Measurements from ENCODE around the gene AKAP17A. TPM values are rescaled to one million over a fixed set of nuclear protein-coding genes. Genes with fewer than 3 reads are reported as not detected.

The AKAP17A gene
- total RNA-seq, 1 experiment from 2014 or later = 33.2 TPM

DNA sequence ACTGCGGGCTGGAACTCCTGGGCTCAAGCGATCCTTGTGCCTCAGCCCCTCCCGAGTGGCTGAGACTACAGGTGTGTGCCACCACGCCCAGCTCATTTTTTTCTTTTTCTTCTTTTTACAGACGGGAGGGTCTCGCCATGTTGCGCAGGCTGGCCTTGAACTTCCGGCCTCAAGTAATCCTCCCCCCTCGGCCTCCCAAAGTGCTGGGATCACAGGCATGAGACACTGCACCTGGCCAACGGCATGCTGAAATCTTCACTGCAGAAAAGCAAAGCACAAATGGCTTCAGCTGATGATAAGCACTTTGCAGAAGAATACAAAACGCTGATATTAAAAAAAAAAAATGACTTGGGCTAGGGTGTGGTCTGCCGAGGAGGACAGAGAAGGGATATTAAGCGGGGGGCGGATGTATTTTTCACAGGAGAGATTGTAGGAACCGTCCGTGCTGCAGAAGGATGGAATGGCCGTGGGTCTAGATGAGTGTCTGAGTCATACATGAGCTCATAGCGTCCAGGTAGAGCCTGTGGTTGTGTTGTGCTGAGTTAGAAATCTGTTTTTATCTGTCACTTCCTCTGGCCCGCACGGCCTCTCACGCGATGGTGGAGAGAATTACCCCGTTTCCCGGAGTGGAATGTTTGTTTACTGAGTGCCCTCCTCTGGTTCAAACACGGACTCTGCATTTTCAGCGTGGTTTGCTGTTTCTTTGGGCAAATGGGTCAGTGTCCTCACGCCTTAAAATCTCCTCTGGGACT lies 8.5 kb upstream of the AKAP17A start:
- peak; percentile 87 for DNase-seq (ENCODE audit: low read depth)

DNA sequence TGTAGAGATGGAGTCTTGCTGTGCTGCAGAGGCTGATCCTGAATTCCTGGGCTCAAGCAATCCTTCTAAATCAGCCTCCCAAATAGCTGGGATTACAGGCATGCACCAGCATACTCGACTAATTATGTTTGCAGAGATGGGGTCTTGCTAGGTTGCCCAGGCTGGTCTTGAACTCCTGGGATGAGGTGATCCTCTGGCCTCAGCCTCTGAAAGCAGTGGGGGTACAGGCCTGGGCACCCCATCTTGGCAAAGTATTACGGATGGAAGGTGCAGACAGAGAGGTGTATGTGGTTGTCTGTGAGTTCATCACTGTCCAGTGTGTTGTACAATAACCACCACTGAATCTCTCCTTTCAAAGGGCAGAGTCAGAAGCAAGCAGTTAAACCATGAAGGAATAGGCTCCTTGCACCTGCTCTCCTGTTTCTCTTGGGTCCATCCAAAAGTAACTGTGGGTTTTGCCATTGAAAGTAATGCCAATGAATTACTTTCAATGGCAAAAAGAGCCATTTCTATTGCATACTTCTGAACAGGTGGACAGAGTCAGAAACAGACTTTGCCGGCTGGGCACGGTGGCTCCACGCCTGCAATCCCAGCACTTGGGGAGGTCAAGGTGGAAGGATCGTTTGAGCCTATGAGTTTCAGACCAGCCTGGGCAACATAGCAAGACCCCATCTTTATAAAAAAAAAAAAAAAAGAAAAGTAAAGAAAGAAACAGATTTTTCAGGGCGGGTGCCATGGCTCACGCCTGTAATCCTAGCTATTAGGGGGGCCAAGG lies 7.0 kb upstream of the AKAP17A start:
- DNase-seq (ENCODE audit: low read depth) = no peak

DNA sequence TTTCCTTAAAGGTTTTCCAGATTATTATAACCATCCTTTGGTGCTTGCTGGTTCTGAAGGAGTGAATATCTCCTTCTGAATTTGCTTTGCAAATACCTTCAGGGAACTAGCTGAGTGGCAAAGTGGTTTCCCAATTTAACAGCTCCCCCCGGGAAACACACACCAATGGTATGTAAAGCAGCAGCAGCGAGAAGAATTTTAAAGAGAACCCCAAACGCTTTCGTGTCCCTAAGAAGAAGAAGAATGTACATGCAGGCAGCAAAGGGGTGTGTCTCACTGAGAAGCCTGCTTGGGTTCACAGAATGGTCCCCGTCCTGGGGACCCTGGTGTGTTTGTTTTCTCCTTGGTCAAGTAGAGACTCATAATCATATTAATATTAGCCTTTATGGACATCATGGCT lies 4.2 kb upstream of the AKAP17A start:
- no peak for DNase-seq (ENCODE audit: low read depth)

DNA sequence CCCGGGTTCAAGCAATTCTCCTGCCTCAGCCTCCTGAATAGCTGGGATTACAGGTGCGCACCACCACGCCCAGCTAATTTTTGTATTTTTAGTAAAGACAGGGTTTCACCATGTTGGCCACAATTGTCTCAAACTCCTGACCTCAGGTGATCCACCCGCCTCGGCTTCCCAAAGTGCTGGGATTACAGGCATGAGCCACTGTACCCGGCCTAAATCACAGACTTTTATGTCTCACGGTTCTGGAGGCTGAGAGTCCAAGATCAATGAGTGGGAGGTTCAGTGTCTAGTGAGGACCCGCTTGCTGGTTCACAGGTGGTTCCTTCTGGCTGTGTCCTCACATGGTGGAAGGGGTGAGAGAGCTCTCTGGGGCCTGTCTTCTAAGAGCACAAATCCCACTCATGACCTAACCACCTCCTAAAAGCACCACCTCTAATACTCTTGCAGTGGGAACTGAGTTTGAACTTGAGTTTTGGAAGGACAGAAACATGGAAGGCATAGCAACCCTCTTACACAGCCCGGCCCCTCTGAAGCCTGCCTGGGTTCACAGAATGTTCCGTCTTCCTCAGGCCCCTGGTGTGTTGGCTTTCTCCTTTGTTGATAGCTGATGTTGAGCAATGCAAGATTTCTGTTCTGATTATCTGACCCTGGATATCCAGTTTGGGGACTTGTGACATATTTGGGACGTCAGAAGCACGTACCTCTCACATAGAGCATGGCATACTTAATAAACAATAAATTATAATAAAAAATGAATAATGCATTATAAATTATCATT lies 1.9 kb upstream of the AKAP17A start:
- no peak for DNase-seq (ENCODE audit: low read depth)

DNA sequence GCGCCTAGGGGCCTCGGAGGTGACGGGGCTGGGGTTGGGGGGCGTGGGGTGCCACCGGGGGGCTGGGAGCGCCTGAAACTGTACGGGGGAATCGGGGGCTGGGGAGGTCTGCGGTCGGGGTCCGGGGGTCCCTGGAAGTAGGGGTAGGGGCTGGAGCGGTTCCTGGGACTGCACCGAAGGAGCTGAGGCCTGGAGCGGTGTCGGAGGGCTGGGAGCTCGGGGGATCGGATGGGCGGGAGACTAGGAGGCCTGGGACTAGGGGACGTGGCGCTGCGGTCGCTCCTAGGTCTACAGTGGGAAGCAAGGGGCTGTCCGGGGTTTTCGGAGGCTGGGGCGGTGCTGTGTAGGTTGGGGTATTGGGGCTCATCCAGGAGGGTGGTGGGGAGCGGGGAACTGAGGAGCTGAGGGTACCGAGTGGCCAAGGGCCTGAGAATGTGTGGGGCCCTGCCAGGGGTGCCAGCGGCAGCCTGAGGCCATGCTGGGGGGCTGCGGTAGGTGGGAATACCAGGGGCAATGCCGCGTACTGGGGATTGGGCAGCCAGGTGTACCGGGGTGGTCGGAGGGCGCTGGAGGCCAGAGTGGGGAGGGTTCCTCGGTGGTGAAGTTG lies 562 bp downstream of the AKAP17A start:
- DNase-seq (ENCODE audit: low read depth) = no peak

DNA sequence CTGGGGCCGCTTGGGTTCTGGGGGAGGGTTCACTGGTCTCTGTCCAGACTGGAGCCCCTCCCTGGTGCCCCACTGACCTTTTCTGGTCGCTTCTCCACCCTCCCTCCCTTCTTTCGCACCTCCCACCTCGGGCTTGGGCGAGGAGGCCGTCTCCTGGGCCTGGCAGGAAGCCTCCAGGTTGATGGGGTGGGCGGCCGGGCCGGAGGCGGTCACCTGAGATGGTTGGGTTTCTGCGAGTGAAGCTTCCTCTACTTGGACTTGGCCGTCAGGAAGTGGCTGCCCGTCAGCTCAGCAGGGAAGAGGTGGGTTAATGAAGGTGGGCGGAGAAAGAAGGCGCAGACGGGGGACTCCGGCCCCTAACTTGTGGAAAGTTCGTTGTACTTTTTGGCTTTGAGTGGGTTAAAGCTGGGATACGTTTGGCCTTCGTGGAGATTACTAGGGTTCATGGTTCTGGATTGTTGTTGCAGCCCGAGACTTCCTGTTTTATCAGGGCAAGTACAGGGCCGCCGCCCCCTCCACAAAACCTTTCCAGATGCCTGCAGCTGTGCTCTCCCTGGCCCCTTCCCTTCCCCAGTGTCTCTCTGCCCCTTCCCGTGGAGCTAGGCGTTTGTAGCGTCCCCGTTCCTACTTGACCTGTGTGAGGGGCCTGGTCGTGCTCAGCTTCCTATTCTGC lies 1.2 kb downstream of the AKAP17A start:
- DNase-seq (ENCODE audit: low read depth) = peak; percentile 25

DNA sequence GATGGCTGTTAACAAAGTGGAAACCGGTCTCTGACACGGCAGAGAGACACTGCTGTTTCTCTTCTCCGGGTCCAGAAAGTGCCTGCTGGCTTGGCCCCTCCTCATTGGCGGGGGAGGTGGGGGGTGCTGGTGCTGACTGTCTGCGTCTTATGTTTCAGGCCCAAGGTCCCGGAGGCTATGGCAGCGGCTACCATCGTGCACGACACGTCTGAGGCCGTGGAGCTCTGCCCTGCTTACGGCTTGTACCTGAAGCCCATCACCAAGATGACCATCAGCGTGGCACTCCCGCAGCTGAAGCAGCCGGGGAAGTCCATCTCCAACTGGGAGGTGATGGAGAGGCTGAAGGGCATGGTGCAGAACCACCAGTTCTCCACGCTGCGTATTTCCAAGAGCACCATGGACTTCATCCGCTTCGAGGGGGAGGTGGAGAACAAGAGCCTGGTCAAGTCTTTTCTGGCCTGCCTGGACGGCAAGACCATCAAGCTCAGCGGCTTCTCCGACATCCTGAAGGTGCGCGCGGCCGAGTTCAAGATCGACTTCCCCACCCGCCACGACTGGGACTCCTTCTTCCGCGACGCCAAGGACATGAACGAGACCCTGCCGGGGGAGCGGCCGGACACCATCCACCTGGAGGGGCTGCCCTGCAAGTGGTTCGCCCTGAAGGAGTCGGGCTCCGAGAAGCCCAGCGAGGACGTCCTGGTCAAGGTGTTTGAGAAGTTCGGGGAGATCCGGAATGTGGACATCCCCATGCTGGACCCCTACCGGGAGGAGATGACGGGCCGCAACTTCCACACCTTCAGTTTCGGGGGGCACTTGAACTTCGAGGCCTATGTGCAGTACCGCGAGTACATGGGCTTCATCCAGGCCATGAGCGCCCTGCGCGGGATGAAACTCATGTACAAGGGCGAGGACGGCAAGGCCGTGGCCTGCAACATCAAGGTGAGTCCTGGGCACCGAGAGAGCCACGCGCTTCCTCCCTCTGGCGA lies 2.2 kb downstream of the AKAP17A start:
- DNase-seq (ENCODE audit: low read depth) = no peak

DNA sequence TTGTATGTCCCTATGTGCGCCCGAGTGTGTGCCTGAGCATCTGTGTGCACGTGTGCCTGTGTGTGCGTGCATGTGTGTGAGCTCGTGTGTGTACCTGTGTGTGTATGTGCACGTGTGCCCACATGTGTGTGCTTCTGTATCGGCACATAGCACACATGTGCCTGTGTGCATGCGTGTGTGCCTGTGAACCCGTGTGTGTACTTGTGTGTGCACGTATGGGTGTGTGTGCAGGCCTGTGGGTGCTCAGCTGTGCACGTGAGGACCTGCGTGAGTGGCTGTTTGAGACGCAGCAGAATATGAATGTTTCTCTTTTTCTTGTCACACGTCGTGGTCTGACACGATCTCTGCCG lies 4.3 kb downstream of the AKAP17A start:
- DNase-seq (ENCODE audit: low read depth) = no peak

DNA sequence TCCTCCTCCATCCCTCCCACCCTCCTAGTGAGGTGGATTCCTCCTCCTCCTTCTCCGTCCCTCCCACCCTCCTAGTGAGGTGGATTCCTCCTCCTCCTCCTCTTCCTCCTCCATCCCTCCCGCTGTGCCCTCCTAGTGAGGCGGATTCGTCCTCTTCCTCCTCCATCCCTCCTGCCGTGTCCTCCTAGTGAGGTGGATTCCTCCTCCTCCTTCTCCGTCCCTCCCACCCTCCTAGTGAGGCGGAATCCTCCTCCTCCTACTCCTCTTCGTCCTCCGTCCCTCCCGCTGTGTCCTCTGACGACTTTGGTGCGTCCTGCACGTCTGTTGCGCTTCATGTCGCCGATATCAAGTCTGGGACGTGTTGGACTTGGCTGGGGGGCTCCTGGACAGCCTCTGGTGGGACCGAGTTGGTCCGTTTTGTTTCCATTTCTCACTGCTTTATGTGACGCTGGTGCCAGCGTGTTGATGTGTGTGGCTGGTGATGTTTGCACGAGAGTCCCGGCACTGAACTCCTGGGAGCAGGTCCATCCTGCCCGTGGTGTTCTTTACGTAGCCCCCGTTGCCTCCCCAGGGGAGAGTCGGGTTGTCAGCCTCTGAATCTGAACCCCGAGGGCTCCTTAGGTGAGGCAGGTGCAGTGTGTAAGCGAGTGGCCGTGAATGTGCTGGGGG lies 5.4 kb downstream of the AKAP17A start:
- no peak for DNase-seq (ENCODE audit: low read depth)

DNA sequence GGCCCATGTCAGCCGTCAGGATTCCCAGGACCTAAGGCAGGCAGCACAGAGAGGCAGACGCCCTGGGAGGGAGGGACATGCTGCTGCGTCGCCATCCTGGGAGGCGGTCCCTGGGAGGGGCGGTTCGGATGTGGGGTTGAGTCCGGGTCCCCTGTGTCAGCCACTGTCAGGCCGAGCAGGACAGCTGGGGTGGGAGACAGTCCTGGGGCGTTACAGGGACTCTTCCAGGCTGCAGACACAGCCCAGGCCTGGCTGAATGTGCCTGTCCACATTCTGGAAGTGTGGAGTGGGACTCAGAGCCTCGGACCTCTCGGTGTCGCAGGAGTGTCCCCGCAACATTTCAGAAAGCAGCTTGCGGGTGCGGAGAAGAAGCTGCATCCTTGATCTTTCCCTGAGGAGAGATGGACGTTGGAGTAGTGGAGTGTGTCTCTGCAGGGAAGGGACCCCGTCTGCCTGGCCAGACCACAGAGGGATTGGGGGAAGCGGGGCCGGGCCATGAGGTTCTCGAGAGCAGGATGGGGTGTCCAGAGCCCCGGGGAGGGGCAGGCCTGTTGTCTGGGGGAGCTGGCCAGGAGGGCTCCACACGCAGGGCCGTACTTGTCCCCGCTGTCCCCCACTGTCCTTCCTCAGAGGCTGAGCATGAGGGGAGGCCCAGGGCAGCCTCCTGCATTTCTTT lies 6.1 kb downstream of the AKAP17A start:
- no peak for DNase-seq (ENCODE audit: low read depth)

DNA sequence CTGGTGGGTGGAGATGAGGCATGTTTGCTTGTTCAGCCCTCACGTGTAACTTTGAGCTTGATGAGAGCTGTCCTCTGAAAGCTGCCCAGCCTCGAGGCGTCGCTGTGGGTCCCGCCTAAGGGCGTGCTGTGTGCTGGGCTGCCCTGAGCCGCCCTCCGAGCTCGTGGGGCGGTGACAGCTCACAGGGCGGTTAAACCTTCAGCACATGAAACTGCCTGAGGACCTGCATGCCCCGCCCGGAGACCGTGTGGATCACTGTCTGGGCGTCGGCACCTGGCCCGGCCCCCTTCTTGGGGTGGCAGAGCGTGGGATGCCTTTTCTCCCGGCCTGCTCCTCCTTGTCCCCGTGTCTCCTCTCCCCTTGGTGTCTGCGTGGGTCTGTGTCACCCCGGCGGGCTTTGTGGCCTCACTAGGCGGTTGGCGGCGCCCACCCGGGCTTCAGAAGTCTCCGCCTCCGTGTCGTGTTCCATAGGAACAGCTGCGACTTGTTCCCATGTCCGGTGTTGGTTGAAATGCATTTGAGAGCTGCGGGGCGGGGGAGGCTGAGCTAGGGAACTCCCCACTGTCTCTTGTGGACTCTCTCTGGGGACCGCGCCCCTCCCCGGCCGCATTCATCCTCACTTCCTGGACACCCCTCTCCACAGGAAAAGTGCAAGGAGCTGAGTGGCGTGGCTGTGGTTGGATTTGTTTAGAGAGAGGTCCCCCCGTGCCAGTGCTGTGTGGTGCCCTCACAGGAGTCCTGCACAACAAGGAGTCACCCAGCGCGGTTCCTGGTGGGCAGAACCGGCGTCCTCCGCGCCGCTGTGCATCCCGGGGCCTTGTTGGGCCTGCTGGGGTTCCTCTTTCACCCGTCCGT lies 6.8 kb downstream of the AKAP17A start:
- DNase-seq (ENCODE audit: low read depth) = no peak

DNA sequence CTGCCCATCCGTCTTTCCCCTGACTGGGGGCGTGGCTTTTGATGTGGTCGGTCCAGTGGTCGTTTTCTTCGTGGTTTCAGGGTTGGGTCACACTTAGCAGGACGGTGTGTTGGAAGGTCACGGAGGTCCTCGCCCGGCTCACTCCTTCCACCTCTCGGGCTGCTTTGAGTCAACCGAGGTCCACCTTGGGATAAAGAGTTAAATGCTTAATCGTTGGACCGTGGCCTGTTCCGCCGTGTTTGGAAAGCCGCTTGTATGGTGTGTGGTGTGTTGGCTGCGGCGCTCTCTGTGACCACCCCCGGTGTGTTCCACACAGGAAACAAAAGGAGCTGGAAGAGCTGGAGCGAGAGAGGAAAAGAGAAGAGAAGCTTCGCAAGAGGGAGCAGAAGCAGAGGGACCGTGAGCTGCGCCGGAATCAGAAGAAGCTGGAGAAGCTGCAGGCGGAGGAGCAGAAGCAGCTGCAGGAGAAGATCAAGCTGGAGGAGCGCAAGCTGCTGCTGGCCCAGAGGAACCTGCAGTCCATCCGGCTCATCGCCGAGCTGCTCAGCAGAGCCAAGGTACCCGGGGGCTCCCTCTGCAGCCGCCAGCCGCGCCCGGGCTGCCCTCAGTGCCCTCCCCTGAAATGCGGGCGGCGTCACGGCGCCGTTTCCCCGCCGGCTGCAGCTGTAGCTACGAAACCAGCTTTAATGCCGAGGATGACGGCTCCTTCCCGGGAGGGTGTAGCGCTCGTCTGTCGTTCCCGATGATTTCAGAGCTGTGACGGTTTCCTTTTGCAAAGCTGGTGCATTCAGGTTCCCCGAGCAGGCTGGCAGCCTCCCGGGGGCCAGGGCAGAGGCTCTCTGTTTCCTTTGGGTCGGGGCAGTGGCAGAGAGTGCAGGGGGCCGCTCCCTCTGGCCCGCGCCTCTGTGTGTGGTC lies 7.7 kb downstream of the AKAP17A start:
- DNase-seq (ENCODE audit: low read depth) = no peak

DNA sequence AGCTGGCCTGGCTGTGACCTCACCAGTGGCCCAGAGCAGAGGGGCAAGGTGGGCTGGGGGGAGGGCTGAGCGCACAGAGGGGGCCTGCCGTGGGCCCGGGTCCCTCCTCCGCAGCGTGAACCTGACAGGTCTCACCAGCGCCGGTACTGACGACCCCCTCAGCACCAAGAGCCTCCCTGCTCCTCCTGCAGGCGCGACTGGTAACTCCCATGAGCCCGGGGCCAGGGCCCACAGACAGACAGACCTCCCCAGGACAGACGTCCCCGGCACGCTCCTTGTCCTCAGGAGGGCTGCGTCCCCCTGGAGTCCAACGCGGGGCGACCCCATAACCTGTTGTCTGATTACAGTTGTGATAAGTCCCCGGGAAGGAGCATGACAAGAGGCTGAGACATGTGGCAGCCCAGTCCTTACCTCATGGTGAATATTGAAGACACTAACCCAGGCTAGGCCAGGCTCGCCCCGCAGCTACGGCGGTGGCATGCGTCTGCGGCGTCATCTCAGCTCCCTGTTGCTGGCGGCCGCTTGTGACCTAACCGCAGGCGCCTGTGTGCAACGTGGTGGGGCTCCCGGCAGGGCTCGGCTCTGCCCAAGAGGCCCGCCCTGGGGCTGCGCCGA lies 8.5 kb downstream of the AKAP17A start:
- DNase-seq (ENCODE audit: low read depth) = no peak

DNA sequence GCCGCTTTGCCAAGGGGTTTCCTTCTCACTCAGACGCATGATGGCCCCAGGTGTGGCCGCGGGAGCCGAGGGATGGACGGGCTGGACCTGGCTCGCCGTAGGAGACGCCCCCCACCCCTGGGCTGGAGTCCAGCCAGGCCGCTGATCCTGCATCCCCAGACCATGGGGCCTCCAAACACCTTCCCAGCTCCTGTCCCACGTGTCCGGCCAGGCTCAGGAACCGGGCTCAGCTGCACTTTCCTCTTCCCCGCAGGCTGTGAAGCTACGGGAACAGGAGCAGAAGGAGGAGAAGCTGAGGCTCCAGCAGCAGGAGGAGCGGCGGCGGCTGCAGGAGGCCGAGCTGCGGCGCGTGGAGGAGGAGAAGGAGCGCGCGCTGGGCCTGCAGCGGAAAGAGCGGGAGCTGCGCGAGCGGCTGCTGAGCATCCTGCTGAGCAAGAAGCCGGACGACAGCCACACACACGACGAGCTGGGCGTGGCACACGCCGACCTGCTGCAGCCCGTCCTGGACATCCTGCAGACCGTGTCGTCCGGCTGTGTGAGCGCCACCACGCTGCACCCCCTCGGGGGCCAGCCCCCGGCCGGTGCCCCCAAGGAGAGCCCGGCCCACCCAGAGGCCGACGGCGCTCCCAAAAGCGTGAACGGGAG lies 9.1 kb downstream of the AKAP17A start:
- DNase-seq (ENCODE audit: low read depth) = no peak

DNA sequence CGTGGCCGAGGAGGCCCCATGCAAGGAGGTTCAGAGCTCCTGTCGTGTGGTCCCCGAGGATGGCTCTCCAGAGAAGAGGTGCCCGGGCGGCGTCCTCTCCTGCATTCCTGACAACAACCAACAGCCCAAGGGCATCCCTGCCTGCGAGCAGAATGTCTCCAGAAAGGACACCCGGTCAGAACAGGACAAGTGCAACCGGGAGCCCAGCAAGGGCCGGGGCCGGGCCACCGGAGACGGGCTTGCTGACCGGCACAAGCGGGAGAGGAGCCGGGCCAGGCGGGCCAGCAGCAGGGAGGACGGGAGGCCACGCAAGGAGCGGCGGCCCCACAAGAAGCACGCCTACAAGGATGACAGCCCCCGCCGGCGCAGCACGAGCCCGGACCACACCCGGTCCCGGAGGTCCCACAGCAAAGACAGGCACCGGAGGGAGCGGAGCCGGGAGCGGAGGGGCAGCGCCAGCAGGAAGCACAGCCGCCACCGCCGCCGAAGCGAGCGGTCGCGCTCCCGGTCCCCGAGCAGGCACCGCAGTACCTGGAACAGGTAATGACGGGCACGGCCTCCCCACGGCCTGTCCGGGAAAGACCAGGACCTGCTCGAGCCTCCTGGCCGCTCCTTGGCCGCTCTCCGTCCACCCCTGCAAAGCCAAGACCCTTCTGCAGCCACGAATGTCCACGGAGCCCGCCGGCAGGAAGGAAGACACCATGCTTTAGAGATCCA lies 9.8 kb downstream of the AKAP17A start:
- DNase-seq (ENCODE audit: low read depth) = no peak
